Mesenchymal stem cell (in vitro differentiated cells and primary cell): ENCODE results near the gene POLR2L.

Source experiments
- DNase-seq: peaks from one replicate; pipeline ENCODE4 v3.0.0-alpha.2; 2013
- H2AFZ ChIP-seq: one replicate; pipeline ENCODE4 v1.6.1; 2013; ENCODE audit warnings: low read depth, mild to moderate bottlenecking, control low read depth, inconsistent platforms, low read length, moderate library complexity
- H2AK5ac ChIP-seq: 2 replicates; pipeline ENCODE4 v1.6.1; 2013; ENCODE audit warnings: low read length, moderate library complexity, mild to moderate bottlenecking, inconsistent platforms; ENCODE audit not compliant: severe bottlenecking
- H2BK120ac ChIP-seq: one replicate; pipeline ENCODE4 v1.6.1; 2013; ENCODE audit warnings: low read depth, mild to moderate bottlenecking, inconsistent platforms, low read length, moderate library complexity
- H2BK12ac ChIP-seq, 2 experiments: one replicate each; pipeline ENCODE4 v1.6.1; 2013; ENCODE audit warnings: inconsistent platforms in 2 of 2, low read length in 2 of 2, mild to moderate bottlenecking in 2 of 2, moderate library complexity in 2 of 2, control low read depth in 1 of 2
- H2BK15ac ChIP-seq: one replicate; pipeline ENCODE4 v1.6.1; 2013; ENCODE audit warnings: mild to moderate bottlenecking, low read depth, inconsistent platforms; ENCODE audit not compliant: poor library complexity, severe bottlenecking
- H2BK5ac ChIP-seq: 2 replicates; pipeline ENCODE4 v1.6.1; 2013; ENCODE audit warnings: low read depth, mild to moderate bottlenecking, low read length, control low read depth, inconsistent platforms; ENCODE audit not compliant: poor library complexity, severe bottlenecking
- H3K14ac ChIP-seq, 2 experiments: one replicate each; pipeline ENCODE4 v1.6.1; 2013; ENCODE audit warnings: inconsistent platforms in 2 of 2, low read length in 2 of 2, control low read depth in 1 of 2, mild to moderate bottlenecking in 1 of 2, moderate library complexity in 1 of 2
- H3K18ac ChIP-seq, 2 experiments: one replicate each; pipeline ENCODE4 v1.6.1; 2013; ENCODE audit warnings: inconsistent platforms in 2 of 2, low read length in 2 of 2, control low read depth in 1 of 2, low read depth in 1 of 2, mild to moderate bottlenecking in 1 of 2
- H3K23ac ChIP-seq, 2 experiments: one replicate each; pipeline ENCODE4 v1.6.1; 2013; ENCODE audit warnings: inconsistent platforms in 2 of 2, low read length in 2 of 2, mild to moderate bottlenecking in 2 of 2, moderate library complexity in 2 of 2, control low read depth in 1 of 2
- H3K27ac ChIP-seq: 2 replicates; pipeline ENCODE4 v1.5.1; 2013; ENCODE audit warnings: mild to moderate bottlenecking, moderate library complexity, low read length, control low read depth, inconsistent platforms; ENCODE audit not compliant: poor library complexity, severe bottlenecking
- H3K27me3 ChIP-seq, 2 experiments: 2 replicates each; pipeline versions ENCODE4 v1.6.1 to v1.7.0; 2013; ENCODE audit warnings: low read length in 2 of 2, mild to moderate bottlenecking in 2 of 2, moderate library complexity in 2 of 2, control low read depth in 1 of 2, inconsistent platforms in 1 of 2; ENCODE audit not compliant: control insufficient read depth in 1 of 2, insufficient read depth in 1 of 2
- H3K36me3 ChIP-seq, 2 experiments: 2 replicates each; pipeline versions ENCODE4 v1.6.1 to v1.7.0; 2013; ENCODE audit warnings: low read length in 2 of 2, control low read depth in 1 of 2, inconsistent platforms in 1 of 2, low read depth in 1 of 2, mild to moderate bottlenecking in 1 of 2; ENCODE audit not compliant: insufficient read depth in 2 of 2, control insufficient read depth in 1 of 2
- H3K4ac ChIP-seq, 2 experiments: one replicate each; pipeline ENCODE4 v1.6.1; 2013; ENCODE audit warnings: inconsistent platforms in 2 of 2, low read length in 2 of 2, mild to moderate bottlenecking in 2 of 2, moderate library complexity in 2 of 2, control low read depth in 1 of 2, low read depth in 1 of 2
- H3K4me1 ChIP-seq: 2 replicates; pipeline ENCODE4 v1.6.1; 2013; ENCODE audit warnings: low read depth, low read length, control low read depth; ENCODE audit not compliant: control insufficient read depth, insufficient read depth
- H3K4me2 ChIP-seq: 2 replicates; pipeline ENCODE4 v1.6.1; 2013; ENCODE audit warnings: low read length, mild to moderate bottlenecking, inconsistent platforms; ENCODE audit not compliant: poor library complexity, severe bottlenecking
- H3K4me3 ChIP-seq, 2 experiments: 2 replicates each; pipeline versions ENCODE4 v1.5.1 to v1.7.0; 2013; ENCODE audit warnings: low read length in 2 of 2, mild to moderate bottlenecking in 2 of 2, control low read depth in 1 of 2, low read depth in 1 of 2; ENCODE audit not compliant: insufficient read depth in 1 of 2
- H3K79me1 ChIP-seq: replicated peaks from 2 replicates; pipeline ENCODE4 v1.6.1; 2013; ENCODE audit warnings: mild to moderate bottlenecking, control low read depth, low read length, inconsistent platforms; ENCODE audit not compliant: poor library complexity, severe bottlenecking
- H3K9ac ChIP-seq: 2 replicates; pipeline ENCODE4 v1.7.0; 2013; ENCODE audit warnings: mild to moderate bottlenecking, low read length, moderate library complexity
- H3K9me3 ChIP-seq: 2 replicates; pipeline ENCODE4 v1.7.0; 2013; ENCODE audit warnings: mild to moderate bottlenecking, low read length; ENCODE audit not compliant: control insufficient read depth
- H4K8ac ChIP-seq: one replicate; pipeline ENCODE4 v1.6.1; 2013; ENCODE audit warnings: inconsistent platforms, mild to moderate bottlenecking, low read length, moderate library complexity
- H4K91ac ChIP-seq: one replicate; pipeline ENCODE4 v1.6.1; 2013; ENCODE audit warnings: mild to moderate bottlenecking, low read length, inconsistent platforms
- WGBS: methylation state at CpG from one replicate; pipeline ENCODE4 v1.1.7; 2013; ENCODE audit warnings: mixed read lengths; 5-methylcytosine and 5-hydroxymethylcytosine counted together

The POLR2L gene

DNA sequence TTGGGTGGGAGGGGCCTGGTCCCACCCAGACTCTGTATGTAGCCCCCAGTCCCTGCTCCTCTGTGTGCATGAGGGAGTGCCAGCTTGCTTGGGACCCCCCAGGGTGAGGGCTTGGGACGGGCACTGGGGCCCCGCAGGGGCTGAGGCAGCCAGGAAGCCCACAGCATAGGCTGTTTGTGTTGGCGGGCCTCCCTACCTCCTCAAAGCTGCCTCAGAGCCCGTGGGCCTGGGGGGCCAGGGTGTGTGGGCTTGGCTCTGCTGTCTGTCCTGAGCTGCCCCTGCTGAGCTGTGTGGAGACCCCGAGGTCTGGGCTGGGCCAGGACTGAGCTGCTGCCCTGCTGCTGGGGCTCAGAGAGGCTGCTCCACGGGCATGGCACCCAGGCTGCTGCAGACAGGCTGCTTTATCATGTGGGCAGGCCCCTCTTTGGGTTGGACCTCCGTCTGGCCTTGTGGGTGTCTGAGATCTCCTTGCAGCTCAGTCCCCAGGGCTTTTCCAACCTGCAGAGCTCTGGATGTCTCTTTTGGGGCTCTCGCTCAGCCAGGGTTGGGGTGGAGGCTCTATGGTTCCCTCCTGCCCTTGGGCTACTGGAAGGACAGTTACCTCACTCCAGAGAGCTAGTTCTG lies 3.7 kb upstream of the POLR2L start:
- peak overlapping the region; percentile 83 for H4K8ac ChIP-seq
- peak overlapping the region; percentile 100 for H2BK12ac ChIP-seq
- H3K27ac ChIP-seq = peak overlapping the region; percentile 99
- peak overlapping the region in 1 of 2 experiments; percentile 47 for H3K23ac ChIP-seq
- no peaks in the 10 kb centered on the region for H3K27me3 ChIP-seq
- no peak for DNase-seq
- H2AK5ac ChIP-seq = peak overlapping the region; percentile 85
- peak overlapping the region; percentile 93 for H3K4me2 ChIP-seq
- peak overlapping the region in 1 of 2 experiments; percentile 86 for H3K14ac ChIP-seq
- 63% methylated on average over 8 of the region's 8 CpGs for WGBS
- H3K4me3 ChIP-seq = peak overlapping the region in 1 of 2 experiments; percentile 94
- H3K9me3 ChIP-seq = no peaks in the 10 kb centered on the region
- H3K36me3 ChIP-seq = peaks cover 3 to 9% of the 10 kb centered on the region in 2 experiments
- peaks cover 65% of the 10 kb centered on the region for H3K4me1 ChIP-seq
- H2BK5ac ChIP-seq = no peak overlapping the region
- peak overlapping the region; percentile 75 for H2BK120ac ChIP-seq
- peak overlapping the region; percentile 96 for H3K9ac ChIP-seq
- H2BK15ac ChIP-seq = peak overlapping the region; percentile 92
- H2AFZ ChIP-seq = no peak overlapping the region
- H4K91ac ChIP-seq = peak overlapping the region; percentile 97
- peak overlapping the region; percentile 99 to 100 for H3K18ac ChIP-seq
- peak overlapping the region; percentile 83 to 85 for H3K4ac ChIP-seq
- H3K79me1 ChIP-seq = peaks cover 15% of the 10 kb centered on the region

- Histone ChIP-seq H4K91ac (peak overlapping the region; percentile 97), H2BK120ac (peak overlapping the region; percentile 100), H2AFZ (peak overlapping the region; percentile 16), H3K4me2 (peak overlapping the region; percentile 93), H3K23ac (peak overlapping the region in 1 of 2 experiments; percentile 95), H3K9me3 (no peaks in the 10 kb centered on the region), H3K27ac (peak overlapping the region; percentile 99), H3K4ac (peak overlapping the region; percentile 79 to 96), H3K4me3 (peak overlapping the region; percentile 37 to 94), H3K36me3 (peaks cover 14 to 18% of the 10 kb centered on the region in 2 experiments), H2BK5ac (peak overlapping the region; percentile 99), H2AK5ac (peak overlapping the region; percentile 45), H4K8ac (peak overlapping the region; percentile 97), H3K9ac (peak overlapping the region; percentile 96), H3K27me3 (no peaks in the 10 kb centered on the region), H3K18ac (peak overlapping the region; percentile 99 to 100), H3K4me1 (peaks cover 65% of the 10 kb centered on the region), H2BK12ac (peak overlapping the region; percentile 100), H3K79me1 (peaks cover 9% of the 10 kb centered on the region), H3K14ac (peak overlapping the region in 1 of 2 experiments; percentile 100), H2BK15ac (peak overlapping the region; percentile 87)
- WGBS = 40% methylated on average over 23 of the region's 31 CpGs
- peak; percentile 87 for DNase-seq
These were observed 2.6 kb upstream of the POLR2L start for GRCh38 chr11:844693-845644.

DNA sequence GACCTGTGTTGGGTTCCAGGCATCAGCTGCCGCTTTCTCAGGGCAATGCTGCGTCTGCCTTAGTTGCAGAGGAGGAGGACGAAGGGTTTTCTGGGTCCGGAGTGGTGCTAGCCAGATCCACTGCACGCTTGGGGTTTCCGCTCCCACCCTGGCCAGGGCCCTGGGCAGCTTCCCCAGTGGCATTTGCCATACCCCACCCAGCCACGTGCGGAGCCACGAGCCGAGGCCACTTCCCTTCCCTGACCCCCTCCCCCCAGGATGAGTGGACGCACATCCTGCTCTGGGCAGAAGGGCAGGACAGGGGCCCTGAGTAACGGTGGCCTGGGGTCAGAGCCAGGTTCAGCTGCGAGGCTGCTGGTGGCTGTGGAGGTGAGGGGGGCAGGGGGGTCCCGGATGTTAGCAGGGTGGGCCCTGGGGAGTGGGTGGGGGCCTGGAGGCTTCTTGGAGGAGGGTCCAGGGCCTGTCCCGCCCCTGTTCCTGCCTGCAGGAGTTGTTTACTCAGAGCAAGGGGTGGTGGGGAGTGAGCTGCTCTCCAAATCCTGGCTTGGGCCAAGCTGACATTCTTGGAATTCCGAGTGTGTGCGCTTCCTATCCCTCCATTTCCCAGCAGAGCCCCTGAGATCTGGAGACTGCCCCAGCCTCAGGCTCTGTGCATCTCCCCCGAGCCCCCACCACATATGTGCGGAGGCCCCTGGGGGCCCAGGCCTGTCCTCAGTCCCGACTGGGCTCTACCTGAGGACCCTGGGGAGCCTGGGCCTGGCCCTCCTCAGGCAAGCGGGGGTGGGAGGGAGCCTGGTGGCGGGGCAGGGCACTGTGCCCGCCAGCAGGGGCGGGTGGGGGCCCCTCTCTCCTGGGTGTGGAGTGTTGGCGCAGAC lies 1.7 kb upstream of the POLR2L start:
- H3K79me1 ChIP-seq = peaks cover 9% of the 10 kb centered on the region
- H2BK15ac ChIP-seq = peak overlapping the region; percentile 99
- H2AFZ ChIP-seq = no peak overlapping the region
- peak overlapping the region; percentile 93 for H3K4me2 ChIP-seq
- H2BK12ac ChIP-seq = peak overlapping the region; percentile 81 to 100
- peak overlapping the region; percentile 100 for H2BK120ac ChIP-seq
- H3K23ac ChIP-seq = peak overlapping the region in 1 of 2 experiments; percentile 14
- H2BK5ac ChIP-seq = peak overlapping the region; percentile 99
- WGBS = 2% methylated on average over 24 of the region's 25 CpGs
- peaks cover 23 to 27% of the 10 kb centered on the region in 2 experiments for H3K36me3 ChIP-seq
- peak overlapping the region in 1 of 2 experiments; percentile 71 for H3K14ac ChIP-seq
- peak; percentile 93 for DNase-seq
- peak overlapping the region; percentile 97 for H4K8ac ChIP-seq
- peak overlapping the region; percentile 96 for H3K9ac ChIP-seq
- H3K27me3 ChIP-seq = no peaks in the 10 kb centered on the region
- no peaks in the 10 kb centered on the region for H3K9me3 ChIP-seq
- H3K27ac ChIP-seq = peak overlapping the region; percentile 99
- H3K4me3 ChIP-seq = peak overlapping the region; percentile 90 to 94
- peak overlapping the region; percentile 69 for H2AK5ac ChIP-seq
- peak overlapping the region; percentile 98 to 99 for H3K18ac ChIP-seq
- peak overlapping the region; percentile 97 for H4K91ac ChIP-seq
- H3K4ac ChIP-seq = peak overlapping the region; percentile 96
- peaks cover 67% of the 10 kb centered on the region for H3K4me1 ChIP-seq
